Ishikawa (cell line): ENCODE results near the gene BOK.

Experiments
- CEBPB ChIP-seq: IDR thresholded peaks from 2 replicates; pipeline ENCODE4 v1.6.1; 2012
- CREB1 ChIP-seq: IDR thresholded peaks from 2 replicates; pipeline ENCODE4 v1.6.1; 2012; ENCODE audit warnings: low read depth
- EGR1 ChIP-seq: IDR thresholded peaks from 2 replicates; pipeline ENCODE4 v1.6.1; 2012
- EP300 ChIP-seq: IDR thresholded peaks from 2 replicates; pipeline ENCODE4 v1.6.1; 2012; ENCODE audit warnings: borderline replicate concordance
- FOXM1 ChIP-seq: IDR thresholded peaks from 2 replicates; pipeline ENCODE4 v1.6.1; 2012; ENCODE audit warnings: low read depth, borderline replicate concordance
- NFIC ChIP-seq: IDR thresholded peaks from 2 replicates; pipeline ENCODE4 v1.6.1; 2012
- RAD21 ChIP-seq: IDR thresholded peaks from 2 replicates; pipeline ENCODE4 v1.6.1; 2012; ENCODE audit warnings: low read depth
- TAF1 ChIP-seq: IDR thresholded peaks from 2 replicates; pipeline ENCODE4 v1.6.1; 2012; ENCODE audit warnings: low read depth, mild to moderate bottlenecking
- TCF12 ChIP-seq: IDR thresholded peaks from 2 replicates; pipeline ENCODE4 v1.6.1; 2012; ENCODE audit warnings: low read depth
- TEAD4 ChIP-seq: IDR thresholded peaks from 2 replicates; pipeline ENCODE4 v1.6.1; 2012
- YY1 ChIP-seq: IDR thresholded peaks from 2 replicates; pipeline ENCODE4 v1.6.1; 2012; ENCODE audit warnings: low read depth
- ZBTB7A ChIP-seq: IDR thresholded peaks from 2 replicates; pipeline ENCODE4 v1.6.1; 2012; ENCODE audit warnings: low read depth
- TF ChIP-seq, protein P1 (sequence below): IDR thresholded peaks from 2 replicates; pipeline ENCODE4 v1.6.1; 2012
- TF ChIP-seq, protein P2 (sequence below): IDR thresholded peaks from 2 replicates; pipeline ENCODE4 v1.6.1; 2012; ENCODE audit warnings: low read depth, mild to moderate bottlenecking
- TF ChIP-seq, protein P3 (sequence below): IDR thresholded peaks from 2 replicates; pipeline ENCODE4 v1.6.1; 2012

BOK gene

DNA sequence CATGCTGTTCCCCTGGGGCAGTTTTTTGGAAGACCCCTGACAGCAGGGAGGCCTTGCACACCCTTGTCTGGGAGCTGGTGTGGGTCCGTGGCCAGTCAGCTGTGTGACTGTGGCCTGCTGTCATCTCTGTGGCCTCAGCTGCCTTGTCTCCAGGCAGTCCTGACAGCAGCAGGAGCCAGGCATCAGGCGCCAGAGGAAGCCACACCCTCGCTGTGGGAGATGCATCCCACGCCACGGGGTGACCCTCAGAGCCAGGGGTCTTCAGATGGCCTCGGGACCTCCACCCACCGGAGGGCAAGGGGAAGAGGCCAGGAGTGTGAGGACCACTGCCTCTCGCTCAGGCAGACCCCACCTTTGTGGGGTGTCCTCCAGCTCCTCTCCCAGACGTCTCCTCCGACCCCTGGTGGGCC is 5.0 kb downstream of the BOK start:
- TF ChIP-seq ZBTB7A: no peak

DNA sequence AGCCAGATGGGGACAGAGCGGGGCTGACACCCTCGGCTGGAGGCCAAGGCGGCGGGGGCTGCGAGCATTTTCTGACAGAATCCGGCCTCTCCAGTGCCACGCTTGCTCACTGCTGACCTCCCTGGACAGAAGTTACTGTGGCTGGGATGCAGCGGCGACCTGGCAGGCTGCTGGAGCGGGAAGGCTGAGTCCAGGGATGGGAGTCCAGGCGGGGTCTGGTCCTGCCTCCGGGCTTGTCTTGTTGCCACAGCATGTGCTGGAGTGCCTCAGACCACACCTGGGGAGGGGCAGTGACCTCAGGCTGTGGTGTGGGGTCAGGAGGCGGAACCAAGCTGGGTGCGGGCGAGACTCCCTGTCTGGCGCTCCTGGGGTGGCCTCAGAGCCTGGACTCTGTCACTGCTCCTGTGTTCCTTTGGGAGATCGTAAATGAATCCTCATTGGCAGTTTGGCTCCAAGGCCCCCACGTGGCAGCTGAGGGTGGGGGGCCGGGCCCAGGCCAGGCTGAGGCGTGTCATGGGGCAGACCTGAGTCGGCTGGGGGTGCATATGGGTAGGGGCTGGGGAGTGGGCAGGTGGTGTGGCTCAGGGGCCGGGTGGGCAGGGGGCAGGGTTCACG is 5.5 kb downstream of the BOK start:
- TF ChIP-seq NFIC (no peak), FOXM1 (no peak), TEAD4 (no peak), TCF12 (no peak), EP300 (no peak), YY1 (no peak), EGR1 (no peak)
- TF ChIP-seq, protein P1, sequence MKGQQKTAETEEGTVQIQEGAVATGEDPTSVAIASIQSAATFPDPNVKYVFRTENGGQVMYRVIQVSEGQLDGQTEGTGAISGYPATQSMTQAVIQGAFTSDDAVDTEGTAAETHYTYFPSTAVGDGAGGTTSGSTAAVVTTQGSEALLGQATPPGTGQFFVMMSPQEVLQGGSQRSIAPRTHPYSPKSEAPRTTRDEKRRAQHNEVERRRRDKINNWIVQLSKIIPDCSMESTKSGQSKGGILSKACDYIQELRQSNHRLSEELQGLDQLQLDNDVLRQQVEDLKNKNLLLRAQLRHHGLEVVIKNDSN: no peak
- TF ChIP-seq, protein P2, sequence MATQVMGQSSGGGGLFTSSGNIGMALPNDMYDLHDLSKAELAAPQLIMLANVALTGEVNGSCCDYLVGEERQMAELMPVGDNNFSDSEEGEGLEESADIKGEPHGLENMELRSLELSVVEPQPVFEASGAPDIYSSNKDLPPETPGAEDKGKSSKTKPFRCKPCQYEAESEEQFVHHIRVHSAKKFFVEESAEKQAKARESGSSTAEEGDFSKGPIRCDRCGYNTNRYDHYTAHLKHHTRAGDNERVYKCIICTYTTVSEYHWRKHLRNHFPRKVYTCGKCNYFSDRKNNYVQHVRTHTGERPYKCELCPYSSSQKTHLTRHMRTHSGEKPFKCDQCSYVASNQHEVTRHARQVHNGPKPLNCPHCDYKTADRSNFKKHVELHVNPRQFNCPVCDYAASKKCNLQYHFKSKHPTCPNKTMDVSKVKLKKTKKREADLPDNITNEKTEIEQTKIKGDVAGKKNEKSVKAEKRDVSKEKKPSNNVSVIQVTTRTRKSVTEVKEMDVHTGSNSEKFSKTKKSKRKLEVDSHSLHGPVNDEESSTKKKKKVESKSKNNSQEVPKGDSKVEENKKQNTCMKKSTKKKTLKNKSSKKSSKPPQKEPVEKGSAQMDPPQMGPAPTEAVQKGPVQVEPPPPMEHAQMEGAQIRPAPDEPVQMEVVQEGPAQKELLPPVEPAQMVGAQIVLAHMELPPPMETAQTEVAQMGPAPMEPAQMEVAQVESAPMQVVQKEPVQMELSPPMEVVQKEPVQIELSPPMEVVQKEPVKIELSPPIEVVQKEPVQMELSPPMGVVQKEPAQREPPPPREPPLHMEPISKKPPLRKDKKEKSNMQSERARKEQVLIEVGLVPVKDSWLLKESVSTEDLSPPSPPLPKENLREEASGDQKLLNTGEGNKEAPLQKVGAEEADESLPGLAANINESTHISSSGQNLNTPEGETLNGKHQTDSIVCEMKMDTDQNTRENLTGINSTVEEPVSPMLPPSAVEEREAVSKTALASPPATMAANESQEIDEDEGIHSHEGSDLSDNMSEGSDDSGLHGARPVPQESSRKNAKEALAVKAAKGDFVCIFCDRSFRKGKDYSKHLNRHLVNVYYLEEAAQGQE: no peak
- TF ChIP-seq, protein P3, sequence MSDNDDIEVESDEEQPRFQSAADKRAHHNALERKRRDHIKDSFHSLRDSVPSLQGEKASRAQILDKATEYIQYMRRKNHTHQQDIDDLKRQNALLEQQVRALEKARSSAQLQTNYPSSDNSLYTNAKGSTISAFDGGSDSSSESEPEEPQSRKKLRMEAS: no peak

DNA sequence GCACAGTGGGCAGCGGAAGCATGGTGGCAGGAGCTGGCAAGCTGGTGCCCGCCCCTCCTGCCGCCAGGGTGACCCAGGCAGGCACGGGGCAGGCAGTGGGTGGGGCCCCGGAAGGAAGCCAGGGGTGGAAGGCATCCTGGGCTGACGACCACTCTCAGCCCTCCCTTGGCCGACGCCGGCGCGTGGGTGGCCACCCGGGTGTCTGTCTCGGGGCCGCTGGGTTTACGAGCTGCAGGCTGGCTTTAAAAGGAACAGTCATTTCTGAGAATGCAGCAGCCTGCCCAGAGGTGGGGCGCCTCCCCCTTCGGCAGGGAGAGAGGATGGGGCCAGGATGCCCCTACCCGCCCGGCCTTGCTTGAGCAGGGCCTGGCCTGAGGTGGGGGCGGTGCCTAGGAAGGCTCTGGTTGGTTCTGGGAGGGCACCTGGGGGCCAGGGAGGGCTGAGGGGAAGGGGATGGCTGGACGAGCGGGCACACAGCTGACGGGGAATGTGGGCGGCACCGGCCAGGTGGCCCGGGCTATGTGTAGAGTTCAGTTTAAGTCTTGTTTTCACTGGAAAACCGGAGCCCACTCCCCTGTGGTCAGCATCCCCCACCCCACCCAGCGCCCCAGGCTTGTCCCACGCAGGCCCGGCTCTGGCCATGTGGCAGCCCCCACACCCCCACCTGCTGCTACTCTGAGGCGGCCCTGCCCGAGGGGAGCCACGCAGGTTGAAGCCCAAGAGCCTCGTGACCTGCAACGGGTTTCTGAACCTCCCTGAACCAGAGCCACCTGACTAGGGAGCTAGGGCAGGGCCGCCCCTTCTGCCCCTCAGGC is 6.3 kb downstream of the BOK start:
- TF ChIP-seq RAD21 (no peak), ZBTB7A (0 out of 2 replicates have a peak, but pooled peaks have one; percentile 34)

DNA sequence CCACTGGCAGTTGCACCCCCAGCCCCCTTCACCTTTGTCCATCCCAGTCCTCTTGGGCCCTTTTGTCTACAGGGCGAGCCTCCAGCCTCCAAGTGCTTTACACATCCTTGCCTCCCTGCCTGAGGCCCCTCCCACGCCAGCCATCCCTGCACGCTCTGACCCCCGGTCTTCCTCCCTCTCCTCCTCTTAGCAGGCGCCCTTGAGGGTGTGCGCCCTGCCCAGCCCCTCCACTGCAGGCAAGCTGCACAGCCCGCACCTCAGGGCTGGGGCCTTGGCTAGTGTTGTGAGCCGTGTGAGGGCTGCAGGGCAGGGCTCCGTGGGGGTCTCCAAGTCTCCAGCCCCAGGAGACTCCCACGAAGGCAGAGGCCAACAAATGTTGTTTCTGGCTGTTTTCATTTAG is 6.9 kb downstream of the BOK start:
- TF ChIP-seq RAD21 (no peak), TEAD4 (no peak), FOXM1 (no peak), YY1 (no peak), CEBPB (no peak), ZBTB7A (no peak), EGR1 (no peak), TAF1 (no peak), CREB1 (no peak)
- TF ChIP-seq, protein P3: no peak

DNA sequence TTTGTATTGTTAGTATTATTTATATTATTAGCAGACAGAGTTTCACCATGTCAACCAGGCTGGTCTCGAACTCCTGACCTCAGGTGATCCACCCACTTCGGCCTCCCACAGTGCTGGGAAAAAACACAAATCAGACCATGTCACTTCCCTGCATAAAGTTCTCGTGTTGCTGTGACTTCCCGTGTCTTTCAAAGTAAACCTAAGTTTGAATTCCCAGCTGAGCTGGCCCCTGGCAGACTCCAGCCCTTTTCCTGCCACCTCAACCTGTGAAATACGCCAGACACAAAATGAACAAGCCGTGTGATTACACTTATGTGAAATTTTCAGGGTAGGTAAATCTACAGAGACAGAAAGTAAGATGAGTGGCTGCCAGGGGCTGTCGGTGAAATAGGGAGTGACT is 7.9 kb downstream of the BOK start:
- TF ChIP-seq NFIC (no peak), EP300 (no peak), FOXM1 (no peak), RAD21 (no peak), ZBTB7A (no peak), TCF12 (no peak), YY1 (no peak), CREB1 (no peak), TEAD4 (no peak), EGR1 (no peak)
- TF ChIP-seq, protein P2: no peak
- TF ChIP-seq, protein P1: no peak
- TF ChIP-seq, protein P3: no peak

DNA sequence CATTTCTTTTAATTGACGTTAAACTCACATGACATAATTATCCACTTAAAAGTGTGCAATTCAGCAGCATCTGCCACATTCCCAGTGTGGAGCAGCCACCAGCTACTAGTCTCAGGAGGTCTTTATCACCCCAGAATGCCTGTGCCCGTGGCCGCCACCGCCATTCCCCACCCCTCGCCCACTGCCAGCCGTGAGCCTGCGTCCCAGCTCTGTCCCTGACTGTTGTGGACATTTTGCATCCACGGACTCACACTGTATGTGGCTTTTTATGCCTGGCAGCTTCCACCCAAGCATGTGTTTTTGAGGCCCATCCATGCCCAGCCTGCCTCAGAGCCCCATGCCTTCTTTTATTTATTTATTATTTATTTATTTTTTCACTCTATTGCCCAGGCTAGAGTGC is 9.2 kb downstream of the BOK start:
- TF ChIP-seq CREB1 (no peak), YY1 (no peak), ZBTB7A (no peak), CEBPB (no peak), EGR1 (no peak), NFIC (no peak), FOXM1 (no peak), TAF1 (no peak), EP300 (no peak), RAD21 (no peak), TEAD4 (no peak), TCF12 (no peak)
- TF ChIP-seq, protein P1: no peak
- TF ChIP-seq, protein P2: no peak
- TF ChIP-seq, protein P3: no peak
